Muscle of leg (tissue), 11 donors: Measurements from ENCODE around the gene GARIN5A. TPM values are rescaled to one million over a fixed set of nuclear protein-coding genes. Genes with fewer than 3 reads are reported as not detected.

Experiments
- DNase-seq: peaks from one replicate; pipeline ENCODE4 v3.0.0; 2013
- H3K27ac ChIP-seq: one replicate; pipeline ENCODE4 v1.5.1; 2013; ENCODE audit warnings: mild to moderate bottlenecking, low read length, control low read depth
- H3K27me3 ChIP-seq: one replicate; pipeline ENCODE4 v1.6.1; 2013; ENCODE audit warnings: low read length; ENCODE audit not compliant: control insufficient read depth, insufficient read depth
- H3K36me3 ChIP-seq: one replicate; pipeline ENCODE4 v1.6.1; 2013; ENCODE audit warnings: low read length; ENCODE audit not compliant: control insufficient read depth, insufficient read depth
- H3K4me1 ChIP-seq: one replicate; pipeline ENCODE4 v1.6.1; 2013; ENCODE audit warnings: low read length; ENCODE audit not compliant: control insufficient read depth, insufficient read depth
- H3K4me3 ChIP-seq: one replicate; pipeline ENCODE4 v1.5.1; 2013; ENCODE audit warnings: low read length, control low read depth
- H3K9me3 ChIP-seq: replicated peaks from 2 replicates; pipeline ENCODE4 v1.6.1; 2013; ENCODE audit warnings: low read depth, low read length; ENCODE audit not compliant: control insufficient read depth
- WGBS: methylation state at CpG from one replicate; pipeline ENCODE4 v1.1.5; 2013; ENCODE audit warnings: missing lambda C conversion rate; ENCODE audit not compliant: insufficient coverage; 5-methylcytosine and 5-hydroxymethylcytosine counted together
- polyA plus RNA-seq, 8 donors: library from polyadenylated mRNA; unstranded; fragments of 120-200 nt; gene quantifications; one replicate each; pipeline versions ENCODE4 v1.2.1 to v1.2.3, GENCODE V29; 2013; ENCODE audit warnings: inconsistent platforms in 1 of 8, low replicate concordance in 1 of 8; ENCODE audit not compliant: insufficient read length in 8 of 8, insufficient read depth in 1 of 8
- total RNA-seq: library from RNA; stranded (reverse); fragments of 120-200 nt; gene quantifications from one replicate; pipeline ENCODE4 v1.2.4, GENCODE V29; 2013

The GARIN5A gene
- total and polyA plus RNA-seq, 9 donors, result 3.3 to 6.2 (median 4.4) TPM

DNA sequence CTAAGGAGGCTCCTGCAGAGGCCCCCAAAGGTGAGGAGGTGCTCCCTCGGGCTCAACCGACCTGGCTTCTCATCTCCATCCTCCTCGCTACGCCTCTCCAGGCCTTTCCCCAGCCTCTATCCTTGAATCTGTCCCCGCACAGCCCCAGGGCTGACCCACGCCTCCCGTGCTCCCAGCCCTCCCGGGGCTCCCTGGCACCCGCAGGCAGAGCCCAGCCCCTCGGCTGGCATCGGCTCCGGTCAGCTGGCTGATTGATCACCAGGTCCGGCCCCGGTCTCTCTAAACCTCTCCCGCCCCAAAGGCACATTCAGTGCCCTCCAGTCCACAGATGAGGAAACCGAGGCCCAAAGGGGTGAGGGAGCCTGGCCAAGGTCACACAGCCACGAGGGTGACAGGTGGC, 41.4 kb downstream of the GARIN5A start:
- H3K36me3 ChIP-seq, result no peaks in the 10 kb centered on the region
- H3K27me3 ChIP-seq, result peaks cover 32% of the 10 kb centered on the region
- peaks cover 40% of the 10 kb centered on the region for H3K4me1 ChIP-seq
- no peak for DNase-seq
- no peak overlapping the region for H3K27ac ChIP-seq
- no peak overlapping the region for H3K4me3 ChIP-seq
- no peaks in the 10 kb centered on the region for H3K9me3 ChIP-seq
- 85% methylated on average over 12 of the region's 17 CpGs for WGBS

GRCh38 chr19:50434525-50434924, 42.1 kb downstream of the GARIN5A start:
- Histone ChIP-seq H3K27ac (no peak overlapping the region), H3K36me3 (no peaks in the 10 kb centered on the region), H3K4me3 (no peak overlapping the region), H3K27me3 (peaks cover 32% of the 10 kb centered on the region), H3K4me1 (peaks cover 40% of the 10 kb centered on the region), H3K9me3 (no peaks in the 10 kb centered on the region)
- peak; percentile 49 for DNase-seq
- 34% methylated on average over 7 of the region's 12 CpGs for WGBS

GRCh38 chr19:50433201-50434180, 43.2 kb downstream of the GARIN5A start:
- Histone ChIP-seq H3K9me3 (no peaks in the 10 kb centered on the region), H3K4me1 (peaks cover 41% of the 10 kb centered on the region), H3K36me3 (no peaks in the 10 kb centered on the region), H3K4me3 (peak overlapping the region; percentile 25), H3K27me3 (peaks cover 41% of the 10 kb centered on the region), H3K27ac (peak overlapping the region; percentile 54)
- no peak for DNase-seq
- WGBS, result 73% methylated on average over 9 of the region's 19 CpGs

GRCh38 chr19:50432221-50433028, 44.2 kb downstream of the GARIN5A start, which contains the start of gene MYBPC2:
Gene MYBPC2 (plus strand): TSS chr19:50432892. CDS start chr19:50432954, 62 bp downstream.
- Histone ChIP-seq H3K36me3 (no peaks in the 10 kb centered on the region), H3K27me3 (peaks cover 50% of the 10 kb centered on the region), H3K27ac (peak within 1 kb of the TSS; percentile 92), H3K4me1 (peaks cover 50% of the 10 kb centered on the region), H3K9me3 (no peaks in the 10 kb centered on the region), H3K4me3 (peak within 1 kb of the TSS; percentile 57)
- peak; percentile 85 for DNase-seq
- under 1% methylated on average over 33 of the region's 40 CpGs for WGBS

GRCh38 chr19:50431343-50432220, 45.1 kb downstream of the GARIN5A start:
- WGBS, result under 1% methylated on average over 23 of the region's 54 CpGs
- Histone ChIP-seq H3K27ac (peak overlapping the region; percentile 92), H3K4me3 (peak overlapping the region; percentile 57), H3K9me3 (no peaks in the 10 kb centered on the region), H3K27me3 (peaks cover 52% of the 10 kb centered on the region), H3K36me3 (no peaks in the 10 kb centered on the region), H3K4me1 (peaks cover 50% of the 10 kb centered on the region)
- peak; percentile 90 for DNase-seq

DNA sequence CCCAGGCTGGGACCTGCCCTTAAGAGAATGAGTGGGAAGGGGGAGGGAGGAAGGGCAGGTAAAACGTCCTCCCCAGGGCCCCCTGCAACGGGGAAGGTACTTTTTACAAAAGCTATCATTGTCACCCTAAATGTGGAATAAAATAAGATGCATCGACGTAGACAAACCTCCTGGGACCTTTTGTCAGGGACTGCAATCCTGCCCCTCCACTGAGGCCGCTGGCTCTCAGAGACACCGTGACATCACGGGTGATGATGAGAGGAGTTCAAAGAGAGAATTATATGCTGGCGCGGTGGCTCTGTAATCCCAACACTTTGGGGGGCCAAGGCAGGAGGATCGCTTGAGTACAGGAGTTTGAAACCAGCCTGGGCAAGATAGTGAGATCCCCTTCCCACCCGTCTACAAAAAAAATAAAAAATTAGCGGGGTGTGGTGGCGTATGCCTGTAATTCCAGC, 45.7 kb downstream of the GARIN5A start:
- peaks cover 52% of the 10 kb centered on the region for H3K27me3 ChIP-seq
- no peaks in the 10 kb centered on the region for H3K9me3 ChIP-seq
- WGBS, result 10% methylated on average over 2 of the region's 13 CpGs
- H3K27ac ChIP-seq, result peak overlapping the region; percentile 92
- peaks cover 50% of the 10 kb centered on the region for H3K4me1 ChIP-seq
- H3K36me3 ChIP-seq, result no peaks in the 10 kb centered on the region
- H3K4me3 ChIP-seq, result peak overlapping the region; percentile 57
- peak; percentile 25 for DNase-seq

GRCh38 chr19:50428772-50429463, 47.7 kb downstream of the GARIN5A start:
- Histone ChIP-seq H3K27me3 (peaks cover 49% of the 10 kb centered on the region), H3K9me3 (no peaks in the 10 kb centered on the region), H3K4me1 (peaks cover 32% of the 10 kb centered on the region), H3K4me3 (no peak overlapping the region), H3K36me3 (no peaks in the 10 kb centered on the region), H3K27ac (no peak overlapping the region)
- WGBS, result 100% methylated on average over 1 of the region's 7 CpGs
- no peak for DNase-seq

- no peaks in the 10 kb centered on the region for H3K9me3 ChIP-seq
- H3K27me3 ChIP-seq, result peaks cover 47% of the 10 kb centered on the region
- DNase-seq, result peak; percentile 95
- peak overlapping the region; percentile 15 for H3K4me3 ChIP-seq
- peaks cover 30% of the 10 kb centered on the region for H3K4me1 ChIP-seq
- no peaks in the 10 kb centered on the region for H3K36me3 ChIP-seq
- 2% methylated on average over 34 of the region's 38 CpGs for WGBS
- H3K27ac ChIP-seq, result peak overlapping the region; percentile 29
Measured at GRCh38 chr19:50427997-50428425, 48.6 kb downstream of the GARIN5A start.
